Measurements from ENCODE around the gene LTBP4.

GRCh38 chr19:40589591-40590429 lies 11.4 kb upstream of the LTBP4 start:
- no peak for TF ChIP-seq CTCF (IDR thresholded peaks at IDR 0.05; ENCODE audit: low read depth, low read length, poor library complexity, severe bottlenecking)
- TF ChIP-seq EZH2phosphoT487 (IDR thresholded peaks at IDR 0.05; ENCODE audit: borderline replicate concordance, low read length): no peak
